Measurements from ENCODE around the gene KCNMA1. TPM values are rescaled to one million over a fixed set of nuclear protein-coding genes. Genes with fewer than 3 reads are reported as not detected.

Gene KCNMA1
- total and polyA plus RNA-seq, 2 donors from 2014 or later, result 4.2 to 8.9 TPM

GRCh38 chr10:77533887-77534278 is 103.7 kb downstream of the KCNMA1 start:
- H3K36me3 ChIP-seq (ENCODE audit: control insufficient read depth in 2 of 3, insufficient read depth in 3 of 3, low read length in 3 of 3), result no peaks in the 10 kb centered on the region
- H3K9me3 ChIP-seq (ENCODE audit: control insufficient read depth in 2 of 3, insufficient read depth in 1 of 3, low read length in 3 of 3), result no peaks in the 10 kb centered on the region
- H3K4me3 ChIP-seq (ENCODE audit: low read length in 3 of 3), result no peak overlapping the region
- H3K27me3 ChIP-seq (ENCODE audit: control insufficient read depth, insufficient read depth, low read length), result no peaks in the 10 kb centered on the region
- no peak overlapping the region for H3K9ac ChIP-seq (ENCODE audit: low read length in 3 of 3)
- H3K27ac ChIP-seq (ENCODE audit: low read depth in 2 of 2, low read length in 2 of 2), result peak overlapping the region; percentile 32 to 59
- TF ChIP-seq CTCF (IDR thresholded peaks at IDR 0.05; ENCODE audit: borderline replicate concordance, extremely low read depth, insufficient read depth), result no peak
- intact Hi-C loops (cut with DNase I), result no loop called here
- DNase-seq, result no peak
- FAIRE-seq, result no peak
- H3K4me1 ChIP-seq (ENCODE audit: control insufficient read depth in 2 of 3, insufficient read depth in 2 of 3, low read depth in 1 of 3, low read length in 3 of 3), result peaks cover 2 to 39% (median 21%) of the 10 kb centered on the region in 3 donors

GRCh38 chr10:77533146-77533886 is 104.3 kb downstream of the KCNMA1 start:
- Histone ChIP-seq H3K36me3 (ENCODE audit: control insufficient read depth in 2 of 3, insufficient read depth in 3 of 3, low read length in 3 of 3) (no peaks in the 10 kb centered on the region), H3K4me1 (ENCODE audit: control insufficient read depth in 2 of 3, insufficient read depth in 2 of 3, low read depth in 1 of 3, low read length in 3 of 3) (peaks cover 2 to 39% (median 21%) of the 10 kb centered on the region in 3 donors), H3K27ac (ENCODE audit: low read depth in 2 of 2, low read length in 2 of 2) (peak overlapping the region; percentile 32 to 59), H3K4me3 (ENCODE audit: low read length in 3 of 3) (no peak overlapping the region), H3K27me3 (ENCODE audit: control insufficient read depth, insufficient read depth, low read length) (no peaks in the 10 kb centered on the region), H3K9ac (ENCODE audit: low read length in 3 of 3) (peak overlapping the region in 1 of 3 donors; percentile 9), H3K9me3 (ENCODE audit: control insufficient read depth in 2 of 3, insufficient read depth in 1 of 3, low read length in 3 of 3) (no peaks in the 10 kb centered on the region)
- TF ChIP-seq CTCF (IDR thresholded peaks at IDR 0.05; ENCODE audit: borderline replicate concordance, extremely low read depth, insufficient read depth), result no peak
- FAIRE-seq (no peak), DNase-seq (peak in 3 of 5 donors; percentile 26 to 68 (median 39))
- intact Hi-C loops (cut with DNase I), result no loop called here

GRCh38 chr10:77532068-77532467 is 105.5 kb downstream of the KCNMA1 start:
- H3K27ac ChIP-seq (ENCODE audit: low read depth in 2 of 2, low read length in 2 of 2), result peak overlapping the region in 1 of 2 donors; percentile 8
- intact Hi-C loops (cut with DNase I), result no loop called here
- no peaks in the 10 kb centered on the region for H3K9me3 ChIP-seq (ENCODE audit: control insufficient read depth in 2 of 3, insufficient read depth in 1 of 3, low read length in 3 of 3)

More at GRCh38 chr10:77532068-77532467, 105.5 kb downstream of the KCNMA1 start:
- FAIRE-seq (no peak), DNase-seq (no peak)
- H3K9ac ChIP-seq (ENCODE audit: low read length in 3 of 3), result no peak overlapping the region
- no peak for TF ChIP-seq CTCF (IDR thresholded peaks at IDR 0.05; ENCODE audit: borderline replicate concordance, extremely low read depth, insufficient read depth)
- H3K36me3 ChIP-seq (ENCODE audit: control insufficient read depth in 2 of 3, insufficient read depth in 3 of 3, low read length in 3 of 3), result no peaks in the 10 kb centered on the region
- H3K4me3 ChIP-seq (ENCODE audit: low read length in 3 of 3), result no peak overlapping the region
- no peaks in the 10 kb centered on the region for H3K27me3 ChIP-seq (ENCODE audit: control insufficient read depth, insufficient read depth, low read length)
- H3K4me1 ChIP-seq (ENCODE audit: control insufficient read depth in 2 of 3, insufficient read depth in 2 of 3, low read depth in 1 of 3, low read length in 3 of 3), result peaks cover 0 to 39% (median 21%) of the 10 kb centered on the region in 3 donors

Measured in kidney (tissue), 14 donors.